OCI-LY3 (cell line): ENCODE data around the gene ZNF383.
"Not testable (repeated sequence)": the region's sequence is repeated elsewhere in the genome, so short reads cannot be mapped to it uniquely, and the experiment has no call there.

ENCODE experiments used
- EZH2phosphoT487 ChIP-seq: fragments of 200-600 bp; shearing (Covaris generic); IDR thresholded peaks from 2 replicates; pipeline ENCODE4 v1.6.1; 2018; ENCODE audit warnings: antibody characterized with exemption, mixed run types, low read depth
- TF ChIP-seq, protein P1 (sequence below): fragments of 200-600, 300-600 bp; sonication (generic); IDR thresholded peaks from 2 replicates; pipeline ENCODE4 v1.5.1; 2014; ENCODE audit warnings: antibody characterized with exemption, low read length, low read depth

- not testable (repeated sequence) for TF ChIP-seq EZH2phosphoT487
- TF ChIP-seq, protein P1, sequence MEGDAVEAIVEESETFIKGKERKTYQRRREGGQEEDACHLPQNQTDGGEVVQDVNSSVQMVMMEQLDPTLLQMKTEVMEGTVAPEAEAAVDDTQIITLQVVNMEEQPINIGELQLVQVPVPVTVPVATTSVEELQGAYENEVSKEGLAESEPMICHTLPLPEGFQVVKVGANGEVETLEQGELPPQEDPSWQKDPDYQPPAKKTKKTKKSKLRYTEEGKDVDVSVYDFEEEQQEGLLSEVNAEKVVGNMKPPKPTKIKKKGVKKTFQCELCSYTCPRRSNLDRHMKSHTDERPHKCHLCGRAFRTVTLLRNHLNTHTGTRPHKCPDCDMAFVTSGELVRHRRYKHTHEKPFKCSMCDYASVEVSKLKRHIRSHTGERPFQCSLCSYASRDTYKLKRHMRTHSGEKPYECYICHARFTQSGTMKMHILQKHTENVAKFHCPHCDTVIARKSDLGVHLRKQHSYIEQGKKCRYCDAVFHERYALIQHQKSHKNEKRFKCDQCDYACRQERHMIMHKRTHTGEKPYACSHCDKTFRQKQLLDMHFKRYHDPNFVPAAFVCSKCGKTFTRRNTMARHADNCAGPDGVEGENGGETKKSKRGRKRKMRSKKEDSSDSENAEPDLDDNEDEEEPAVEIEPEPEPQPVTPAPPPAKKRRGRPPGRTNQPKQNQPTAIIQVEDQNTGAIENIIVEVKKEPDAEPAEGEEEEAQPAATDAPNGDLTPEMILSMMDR, result not testable (repeated sequence)
Observed at GRCh38 chr19:37267755-37268154, 49.7 kb downstream of the ZNF383 start.
